Activated naive CD4-positive, alpha-beta T cell treated with anti-CD3 and anti-CD28 coated beads, Interleukin-2, amount 50 U/mL, for 24 hours (primary cell): Measurements from ENCODE around the gene PTPN9.
"Not testable (repeated sequence)": the region's sequence is repeated elsewhere in the genome, so short reads cannot be mapped to it uniquely, and the experiment has no call there.

Experiments
- H3K27ac Mint-ChIP-seq: one replicate; pipeline ENCODE4 v1.8.0; 2021; ENCODE audit warnings: mild to moderate bottlenecking, mixed read lengths
- H3K27me3 Mint-ChIP-seq: one replicate; pipeline ENCODE4 v1.8.0; 2021; ENCODE audit warnings: mixed read lengths
- H3K36me3 Mint-ChIP-seq: one replicate; pipeline ENCODE4 v1.8.0; 2021; ENCODE audit warnings: mixed read lengths
- H3K4me1 Mint-ChIP-seq: one replicate; pipeline ENCODE4 v1.8.0; 2021; ENCODE audit warnings: mixed read lengths
- H3K4me3 Mint-ChIP-seq: one replicate; pipeline ENCODE4 v1.8.0; 2021; ENCODE audit warnings: mild to moderate bottlenecking, mixed read lengths
- H3K9me3 Mint-ChIP-seq: one replicate; pipeline ENCODE4 v1.8.0; 2021; ENCODE audit warnings: mixed read lengths

PTPN9 gene

DNA sequence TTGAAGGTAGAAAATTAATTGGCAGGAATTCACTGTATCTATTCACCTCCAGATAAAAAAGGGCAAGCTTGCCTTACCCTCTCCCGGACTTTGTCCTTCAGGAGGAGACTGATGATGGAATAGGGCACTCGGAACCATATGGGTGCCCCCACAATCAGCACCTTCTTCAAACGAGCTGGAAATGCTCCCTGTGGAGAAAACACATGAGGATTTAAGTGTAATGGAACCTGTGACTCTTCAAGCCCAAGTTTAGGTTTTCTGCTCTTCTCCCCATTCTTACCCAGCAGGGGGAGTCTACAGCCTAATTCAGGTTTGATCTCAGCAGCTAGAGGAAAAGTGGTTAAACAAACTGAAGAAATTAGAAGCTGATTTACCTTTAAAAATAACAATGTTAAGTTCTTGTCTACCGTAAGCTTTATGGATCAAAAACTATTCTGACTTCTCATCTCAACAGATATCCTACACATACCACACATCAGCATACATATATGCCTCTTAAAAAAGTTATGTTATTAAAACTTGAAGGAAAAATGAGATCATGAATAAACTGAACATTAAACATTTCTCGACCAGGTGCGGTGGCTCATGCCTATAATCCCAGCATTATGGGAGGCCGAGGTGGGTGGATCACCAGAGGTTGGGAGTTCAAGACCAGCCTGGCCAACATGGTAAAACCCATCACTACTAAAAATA lies 70.1 kb downstream of the PTPN9 start:
- peaks cover 4% of the 10 kb centered on the region for H3K36me3 Mint-ChIP-seq

DNA sequence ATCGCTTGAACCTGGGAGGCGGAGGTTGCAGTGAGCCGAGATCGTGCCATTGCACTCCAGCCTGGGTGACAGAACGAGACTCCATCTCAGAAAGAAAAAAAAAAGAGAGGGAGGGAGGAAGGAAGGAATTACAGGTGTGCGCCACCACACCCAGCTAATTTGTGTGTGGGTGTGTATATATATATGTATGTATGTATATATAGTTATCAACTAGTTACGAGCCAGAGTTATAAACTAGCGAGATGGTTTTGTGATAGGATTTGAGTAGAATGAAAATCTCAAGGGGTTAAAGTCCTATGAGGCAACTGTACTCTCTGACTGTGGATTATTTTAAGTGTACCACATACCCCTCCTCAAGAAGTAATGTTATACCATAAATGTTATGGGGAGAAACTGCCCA lies 76.8 kb downstream of the PTPN9 start:
- H3K27ac Mint-ChIP-seq, result no peak overlapping the region
- no peaks in the 10 kb centered on the region for H3K4me1 Mint-ChIP-seq
- H3K27me3 Mint-ChIP-seq, result no peaks in the 10 kb centered on the region
- H3K4me3 Mint-ChIP-seq, result no peak overlapping the region
- H3K36me3 Mint-ChIP-seq, result peaks cover 5% of the 10 kb centered on the region
- no peaks in the 10 kb centered on the region for H3K9me3 Mint-ChIP-seq

More for the DNA sequence above, 70.1 kb downstream of the PTPN9 start:
- no peaks in the 10 kb centered on the region for H3K27me3 Mint-ChIP-seq
- H3K9me3 Mint-ChIP-seq, result no peaks in the 10 kb centered on the region
- no peak overlapping the region for H3K4me3 Mint-ChIP-seq
- no peak overlapping the region for H3K27ac Mint-ChIP-seq
- no peaks in the 10 kb centered on the region for H3K4me1 Mint-ChIP-seq

DNA sequence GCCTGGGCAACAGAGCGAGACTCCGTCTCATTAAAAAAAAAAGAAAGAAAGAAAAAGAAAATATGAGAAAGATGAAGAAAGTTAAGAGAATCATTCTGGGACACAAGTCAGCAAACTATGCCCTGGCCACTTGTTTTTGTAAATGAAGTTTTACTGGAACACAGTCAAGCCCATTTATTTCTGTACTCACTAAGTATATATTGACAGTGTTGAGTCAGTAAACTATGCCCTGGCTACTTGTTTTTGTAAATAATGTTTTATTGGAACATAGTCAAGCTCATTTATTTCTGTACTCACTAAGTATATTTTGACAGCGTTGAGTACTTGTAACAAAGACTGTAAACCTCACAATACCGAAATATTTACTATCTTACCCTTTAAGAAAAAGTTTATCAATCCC lies 85.4 kb downstream of the PTPN9 start:
- peaks cover 7% of the 10 kb centered on the region for H3K36me3 Mint-ChIP-seq
- no peaks in the 10 kb centered on the region for H3K9me3 Mint-ChIP-seq
- no peaks in the 10 kb centered on the region for H3K27me3 Mint-ChIP-seq
- H3K27ac Mint-ChIP-seq, result no peak overlapping the region
- H3K4me3 Mint-ChIP-seq, result no peak overlapping the region
- H3K4me1 Mint-ChIP-seq, result no peaks in the 10 kb centered on the region

DNA sequence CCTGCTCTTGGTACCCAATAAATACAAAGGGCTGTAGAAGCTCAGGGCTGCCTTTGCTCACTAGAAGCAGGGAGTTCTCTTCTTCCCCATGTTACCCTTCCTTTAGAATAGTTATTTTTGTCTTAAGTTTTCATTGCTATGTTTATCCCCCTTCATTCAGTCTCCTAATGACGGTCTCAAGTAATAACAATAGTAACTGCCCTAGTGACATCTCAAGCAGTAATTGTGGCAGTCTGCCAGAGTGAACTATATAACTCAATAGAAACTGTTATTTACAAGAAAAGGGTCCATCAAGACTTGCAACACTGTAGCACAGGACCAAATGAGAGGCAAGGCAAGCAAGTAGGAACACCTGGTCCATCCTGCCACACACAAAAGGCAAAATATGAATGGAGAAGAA lies 95.2 kb downstream of the PTPN9 start:
- H3K4me1 Mint-ChIP-seq, result no peaks in the 10 kb centered on the region
- no peaks in the 10 kb centered on the region for H3K9me3 Mint-ChIP-seq

DNA sequence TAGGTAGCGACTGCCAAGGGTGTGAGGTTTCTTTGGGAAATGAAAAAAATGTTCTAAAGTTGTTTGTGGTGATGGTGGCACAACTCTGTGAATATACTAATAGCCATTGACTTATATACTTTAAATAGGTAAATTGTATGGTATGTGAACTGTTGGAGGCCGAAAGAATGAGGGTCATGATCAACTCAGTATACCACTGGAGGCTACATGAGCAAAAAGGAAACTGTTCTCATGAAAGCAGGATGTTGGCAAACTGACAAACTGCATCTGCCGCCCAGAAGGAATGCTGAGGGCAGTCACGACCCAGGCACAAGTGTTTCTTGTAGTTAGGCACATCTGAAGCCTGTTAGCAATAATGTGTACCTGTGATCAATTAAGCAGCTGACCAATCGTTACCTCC lies 95.6 kb downstream of the PTPN9 start:
- H3K9me3 Mint-ChIP-seq, H3K27me3 Mint-ChIP-seq, H3K27ac Mint-ChIP-seq, H3K4me3 Mint-ChIP-seq, H3K4me1 Mint-ChIP-seq: not testable (repeated sequence)
- H3K36me3 Mint-ChIP-seq, result peaks cover 12% of the 10 kb centered on the region

More for the DNA sequence above, 95.2 kb downstream of the PTPN9 start:
- Mint-ChIP-seq H3K4me3 (no peak overlapping the region), H3K36me3 (peaks cover 12% of the 10 kb centered on the region), H3K27me3 (no peaks in the 10 kb centered on the region), H3K27ac (no peak overlapping the region)

DNA sequence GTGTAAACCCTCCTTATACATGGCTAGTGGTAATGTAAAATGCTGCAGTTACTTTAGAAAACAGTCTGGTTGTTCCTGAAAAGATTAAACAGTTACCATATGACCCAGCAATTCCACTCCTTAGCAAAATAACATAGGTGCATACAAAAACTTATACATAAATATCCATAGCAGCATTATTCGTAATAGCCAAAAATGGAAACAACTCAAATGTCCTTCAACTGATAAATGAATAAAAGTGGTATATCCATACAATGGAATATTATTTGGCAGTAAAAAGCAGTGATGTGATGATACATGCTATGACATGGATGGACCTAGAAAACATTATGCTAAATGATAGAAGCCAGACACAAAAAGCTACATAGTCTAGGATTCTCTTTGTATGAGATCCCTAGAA lies 96.0 kb downstream of the PTPN9 start:
- H3K36me3 Mint-ChIP-seq, result peaks cover 15% of the 10 kb centered on the region
- H3K4me3 Mint-ChIP-seq, result no peak overlapping the region
- H3K27ac Mint-ChIP-seq, result no peak overlapping the region
- H3K27me3 Mint-ChIP-seq, result no peaks in the 10 kb centered on the region
- H3K4me1 Mint-ChIP-seq, result no peaks in the 10 kb centered on the region
- H3K9me3 Mint-ChIP-seq, result no peaks in the 10 kb centered on the region

DNA sequence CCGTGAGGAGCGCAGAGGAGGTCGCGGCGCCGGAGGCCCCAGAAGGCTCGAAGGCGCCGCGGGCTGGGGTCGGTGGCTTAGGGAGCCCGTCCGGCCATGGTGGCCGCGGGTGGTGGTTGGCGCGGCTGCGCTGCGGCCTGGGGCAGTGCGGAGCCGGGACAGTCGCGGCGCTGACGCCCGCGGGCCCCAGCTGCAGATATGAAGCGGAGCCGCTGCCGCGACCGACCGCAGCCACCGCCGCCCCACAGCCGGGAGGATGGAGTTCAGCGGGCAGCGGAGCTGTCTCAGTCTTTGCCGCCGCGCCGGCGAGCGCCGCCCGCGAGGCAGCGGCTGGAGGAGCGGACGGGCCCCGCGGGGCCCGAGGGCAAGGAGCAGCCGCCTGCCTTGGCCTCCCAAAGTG lies 98.7 kb downstream of the PTPN9 start:
- H3K36me3 Mint-ChIP-seq, result peaks cover 15% of the 10 kb centered on the region
- H3K27me3 Mint-ChIP-seq, result not testable (repeated sequence)

DNA sequence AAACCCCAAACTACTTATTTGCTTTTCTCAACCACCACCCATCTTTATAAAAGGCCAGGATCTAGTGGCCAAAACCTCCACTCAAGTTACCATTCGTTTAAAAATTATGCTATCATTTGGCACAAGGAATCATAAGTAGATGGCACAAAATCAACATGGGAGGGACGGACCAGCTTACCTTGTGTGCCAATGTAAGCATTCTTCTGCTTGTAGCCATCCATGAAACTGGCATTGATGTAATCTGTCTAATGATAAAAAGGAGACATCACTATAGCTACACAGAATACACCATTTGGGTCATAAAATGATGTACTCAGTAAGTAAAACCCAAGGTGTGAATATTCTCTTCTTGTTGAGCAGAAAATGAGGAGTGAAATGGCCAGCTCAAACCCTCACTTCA lies 99.4 kb downstream of the PTPN9 start:
- H3K36me3 Mint-ChIP-seq, result peaks cover 15% of the 10 kb centered on the region
- no peaks in the 10 kb centered on the region for H3K27me3 Mint-ChIP-seq
- no peaks in the 10 kb centered on the region for H3K4me1 Mint-ChIP-seq
- no peak overlapping the region for H3K4me3 Mint-ChIP-seq
- H3K27ac Mint-ChIP-seq, result no peak overlapping the region
- H3K9me3 Mint-ChIP-seq, result no peaks in the 10 kb centered on the region

More for the DNA sequence above, 98.7 kb downstream of the PTPN9 start:
- H3K27ac Mint-ChIP-seq, H3K9me3 Mint-ChIP-seq, H3K4me3 Mint-ChIP-seq, H3K4me1 Mint-ChIP-seq: not testable (repeated sequence)

DNA sequence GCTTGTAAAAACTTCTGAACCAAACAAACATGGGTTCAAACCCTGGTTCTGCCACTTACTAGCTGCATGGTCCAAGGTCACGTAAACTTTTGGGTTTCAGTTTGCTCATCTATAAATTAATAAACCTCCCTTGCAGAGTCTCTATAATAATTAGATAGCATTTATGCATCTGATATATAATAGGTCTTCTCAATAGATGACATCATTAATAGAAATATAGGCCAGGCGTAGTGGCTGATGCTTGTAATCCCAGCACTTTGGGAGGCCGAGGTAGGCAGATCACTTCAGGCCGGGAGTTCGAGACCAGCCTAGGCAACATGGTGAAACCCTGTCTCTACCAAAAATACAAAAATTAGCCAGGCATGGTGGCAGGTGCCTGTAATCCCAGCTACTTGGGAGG lies 102.0 kb downstream of the PTPN9 start:
- H3K9me3 Mint-ChIP-seq, H3K27me3 Mint-ChIP-seq, H3K4me1 Mint-ChIP-seq, H3K27ac Mint-ChIP-seq, H3K4me3 Mint-ChIP-seq: not testable (repeated sequence)
- peaks cover 11% of the 10 kb centered on the region for H3K36me3 Mint-ChIP-seq

DNA sequence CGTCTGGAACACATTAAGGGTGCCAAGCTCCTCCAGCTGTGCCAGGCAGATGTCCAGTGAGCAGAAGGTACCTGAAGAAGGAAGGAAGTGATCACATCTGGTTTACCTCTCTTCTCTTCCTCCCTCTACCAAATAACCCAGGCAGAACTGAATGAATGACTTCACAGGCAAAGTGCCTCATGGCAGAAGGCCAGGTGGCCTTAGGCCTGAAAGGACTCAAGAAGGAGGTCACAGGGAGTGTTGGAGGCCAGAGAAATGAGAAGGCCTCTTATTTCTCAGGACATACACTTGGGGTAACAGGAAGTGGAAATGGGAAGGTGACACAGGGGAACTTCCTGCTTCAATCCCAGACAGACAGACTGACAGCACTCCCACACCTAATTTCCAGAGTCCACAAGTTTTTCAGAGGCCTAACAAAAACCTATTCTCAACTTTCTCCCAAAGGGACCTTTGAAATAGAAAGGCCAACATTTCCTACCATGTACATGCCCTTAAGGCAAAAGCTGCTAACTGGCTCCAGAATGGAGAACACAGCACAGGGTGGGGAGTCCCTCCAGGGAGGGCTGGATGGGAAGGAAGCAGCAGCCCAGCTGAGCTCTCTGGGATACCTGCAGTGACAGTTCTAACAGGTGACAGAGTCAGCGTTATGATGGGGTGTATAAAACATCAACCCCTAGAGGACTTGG lies 110.1 kb downstream of the PTPN9 start:
- H3K4me3 Mint-ChIP-seq, result no peak overlapping the region
- no peaks in the 10 kb centered on the region for H3K27me3 Mint-ChIP-seq
- H3K36me3 Mint-ChIP-seq, result peaks cover 13% of the 10 kb centered on the region
- no peaks in the 10 kb centered on the region for H3K4me1 Mint-ChIP-seq
- H3K9me3 Mint-ChIP-seq, result no peaks in the 10 kb centered on the region
- no peak overlapping the region for H3K27ac Mint-ChIP-seq

DNA sequence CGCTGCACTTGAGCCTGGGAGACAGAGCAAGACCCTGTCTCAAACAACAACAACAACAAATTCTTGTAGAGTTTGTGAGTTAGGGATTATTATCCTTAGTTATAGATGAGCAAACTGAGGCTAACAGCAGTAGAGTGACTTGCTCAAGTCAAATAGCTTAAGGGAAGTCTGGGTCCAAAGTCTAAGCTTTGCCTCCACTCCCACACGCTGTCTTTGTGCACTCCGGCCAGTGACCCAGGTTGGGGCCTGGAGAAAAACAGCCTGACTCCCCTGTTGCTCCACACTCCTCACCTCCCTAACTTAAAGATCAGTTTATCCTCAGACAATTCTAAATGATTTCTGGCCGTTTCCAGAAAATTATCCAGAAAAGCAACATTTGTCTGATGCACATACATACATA lies 118.5 kb downstream of the PTPN9 start:
- Mint-ChIP-seq H3K9me3 (no peaks in the 10 kb centered on the region), H3K27ac (no peak overlapping the region), H3K4me1 (peaks cover 6% of the 10 kb centered on the region), H3K36me3 (no peaks in the 10 kb centered on the region), H3K27me3 (no peaks in the 10 kb centered on the region), H3K4me3 (no peak overlapping the region)

DNA sequence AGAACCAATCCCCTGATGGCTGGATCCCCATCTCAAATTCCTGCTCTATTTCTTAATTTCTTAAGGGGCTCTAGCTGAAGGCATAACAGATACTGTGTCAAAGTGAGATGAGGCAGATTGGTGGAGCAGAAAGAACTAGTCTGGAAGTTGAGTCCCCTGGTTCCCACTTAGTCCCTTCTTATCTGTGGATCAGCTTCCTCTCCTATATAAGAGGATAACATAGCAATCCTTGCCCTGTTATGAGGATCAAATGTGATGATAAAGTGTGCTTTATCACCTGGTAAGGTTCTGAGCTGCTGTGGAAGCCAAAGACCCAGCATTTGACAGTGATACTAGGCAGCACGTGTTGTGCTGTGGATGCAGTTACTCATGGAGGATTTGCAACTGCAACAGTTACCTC lies 119.5 kb downstream of the PTPN9 start:
- H3K4me1 Mint-ChIP-seq, result peaks cover 6% of the 10 kb centered on the region
- no peak overlapping the region for H3K27ac Mint-ChIP-seq
- no peaks in the 10 kb centered on the region for H3K36me3 Mint-ChIP-seq
- H3K9me3 Mint-ChIP-seq, result no peaks in the 10 kb centered on the region
- H3K27me3 Mint-ChIP-seq, result no peaks in the 10 kb centered on the region
- no peak overlapping the region for H3K4me3 Mint-ChIP-seq

DNA sequence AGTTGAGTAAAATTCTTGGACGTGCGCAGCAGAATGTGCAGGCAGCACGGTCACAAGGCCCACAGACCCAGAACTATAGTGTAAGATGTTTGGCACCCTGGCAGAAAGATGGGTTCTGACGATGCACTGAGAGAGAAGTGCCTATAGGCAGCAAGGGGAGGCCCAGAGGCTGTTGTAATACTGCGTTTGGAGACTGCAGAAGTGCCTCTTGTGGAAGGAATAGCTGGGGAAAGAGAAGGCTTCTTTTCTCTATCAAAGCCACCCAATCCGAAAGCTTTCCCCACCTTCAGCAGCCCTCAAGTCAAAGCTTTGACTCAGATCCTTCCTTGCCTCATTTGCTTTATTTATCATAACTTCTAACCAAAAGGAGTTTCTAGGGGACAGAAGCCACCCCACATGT lies 122.4 kb downstream of the PTPN9 start:
- H3K9me3 Mint-ChIP-seq, result no peaks in the 10 kb centered on the region
- H3K36me3 Mint-ChIP-seq, result no peaks in the 10 kb centered on the region
- peak overlapping the region; percentile 91 for H3K27ac Mint-ChIP-seq
- H3K4me1 Mint-ChIP-seq, result peaks cover 14% of the 10 kb centered on the region
- peak overlapping the region; percentile 98 for H3K4me3 Mint-ChIP-seq
- no peaks in the 10 kb centered on the region for H3K27me3 Mint-ChIP-seq

DNA sequence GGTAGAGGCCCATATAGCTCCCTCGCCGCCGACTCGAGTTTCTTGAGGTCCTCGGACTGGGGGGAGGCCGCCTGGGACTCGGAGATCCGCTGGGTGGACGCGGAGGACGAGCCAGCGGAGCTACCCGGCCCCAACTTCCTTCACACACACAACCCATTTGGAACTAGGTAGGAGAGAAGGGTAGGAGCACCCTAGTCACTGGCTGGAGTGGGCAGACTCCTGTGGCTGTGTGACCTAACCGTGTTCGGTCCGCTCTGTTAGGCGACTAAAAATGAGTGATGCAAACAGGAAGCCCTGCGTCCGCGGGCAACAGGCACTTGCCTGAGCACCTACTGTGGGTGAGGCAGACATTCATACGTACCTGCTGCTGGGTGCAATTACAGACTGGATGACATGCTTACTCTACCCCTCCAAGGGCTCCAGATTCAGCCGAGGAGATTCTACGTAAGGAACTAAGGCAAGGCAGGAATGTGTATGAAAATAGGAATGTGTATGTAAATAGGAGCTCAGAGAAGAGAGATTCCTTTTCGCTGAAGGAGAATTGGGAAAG lies 123.1 kb downstream of the PTPN9 start:
- peak overlapping the region; percentile 91 for H3K27ac Mint-ChIP-seq
- H3K4me1 Mint-ChIP-seq, result peaks cover 14% of the 10 kb centered on the region
- peak overlapping the region; percentile 98 for H3K4me3 Mint-ChIP-seq
- no peaks in the 10 kb centered on the region for H3K27me3 Mint-ChIP-seq
- no peaks in the 10 kb centered on the region for H3K9me3 Mint-ChIP-seq
- no peaks in the 10 kb centered on the region for H3K36me3 Mint-ChIP-seq

DNA sequence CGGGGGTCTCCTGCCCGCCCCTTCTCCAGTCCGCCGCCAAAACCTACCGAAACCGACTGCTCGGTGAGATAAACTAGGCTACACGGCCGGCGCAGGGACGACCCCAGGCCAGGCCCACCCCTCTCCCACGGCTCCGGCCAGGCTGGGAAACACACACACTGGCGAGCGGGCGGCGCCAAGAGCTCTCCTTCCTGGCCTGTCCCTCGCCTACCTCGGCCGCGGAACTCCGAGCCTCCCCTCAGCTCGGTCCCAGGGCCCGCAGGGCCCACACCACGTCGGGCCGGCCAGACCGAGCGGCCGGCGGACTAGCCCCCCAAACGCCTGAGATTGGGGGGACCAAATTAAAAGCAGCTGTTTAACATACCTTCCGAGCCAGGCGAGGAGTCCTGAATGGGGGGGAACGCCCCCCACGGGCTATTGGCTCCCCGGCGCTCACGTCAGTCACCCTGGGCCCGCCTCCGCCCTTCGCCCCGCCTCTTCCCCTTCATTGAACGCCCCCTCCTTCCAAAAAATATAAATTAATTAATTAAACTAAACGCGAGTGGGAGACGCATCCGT lies 123.6 kb downstream of the PTPN9 start:
- Mint-ChIP-seq H3K9me3 (no peaks in the 10 kb centered on the region), H3K4me3 (peak overlapping the region; percentile 98), H3K27ac (peak overlapping the region; percentile 91), H3K36me3 (no peaks in the 10 kb centered on the region), H3K27me3 (no peaks in the 10 kb centered on the region), H3K4me1 (peaks cover 14% of the 10 kb centered on the region)
